Measurements from ENCODE around the gene GLRX5.

GLRX5 gene

GRCh38 chr14:95531969-95532368 is 2.9 kb upstream of the GLRX5 start:
- ChIA-PET CTCF (no interaction called here), POLR2A (interaction anchor here (0.8 kb wide), 1 partner anchor 9 kb away, joined by 3 read pairs; no protein-coding TSS in a partner anchor)
- DNase-seq (ENCODE audit: extremely low spot score), result no peak
- TF ChIP-seq SUZ12 (IDR thresholded peaks at IDR 0.05) (no peak), SP1 (IDR thresholded peaks at IDR 0.05) (no peak), CTBP1 (IDR thresholded peaks at IDR 0.05; ENCODE audit: borderline replicate concordance) (no peak)

GRCh38 chr14:95533391-95533821 is 1.4 kb upstream of the GLRX5 start:
- DNase-seq (ENCODE audit: extremely low spot score), result no peak
- POLR2A ChIA-PET, result interaction anchor here (0.7 to 3.1 kb wide), 5 partner anchors 9 to 88 kb away, joined by 3 to 15 read pairs (median 7); partner anchors contain the start of gene SYNE3
- peak; percentile 60; the same call in 1 of the 2 replicates for TF ChIP-seq L3MBTL2 (conservative IDR thresholded peaks at IDR 0.05)
- TF ChIP-seq BHLHE40 (IDR thresholded peaks at IDR 0.05; ENCODE audit: borderline replicate concordance), result no peak
- CTCF ChIA-PET, result interaction anchor here (0.6 kb wide), 2 partner anchors 28 to 81 kb away, joined by 3 read pairs; no protein-coding TSS in a partner anchor

GRCh38 chr14:95533822-95534221 is 1.0 kb upstream of the GLRX5 start:
- no peak for DNase-seq (ENCODE audit: extremely low spot score)
- ChIA-PET POLR2A (interaction anchor here (0.7 to 3.1 kb wide), 7 partner anchors 8 to 88 kb away, joined by 3 to 15 read pairs (median 7); partner anchors contain the start of gene SYNE3), CTCF (interaction anchor here (0.6 kb wide), 1 partner anchor 81 kb away, joined by 3 read pairs; no protein-coding TSS in a partner anchor)
- TF ChIP-seq FOXM1 (IDR thresholded peaks at IDR 0.05; ENCODE audit: borderline replicate concordance) (no peak), ARNT (IDR thresholded peaks at IDR 0.05) (no peak)

- ChIA-PET CTCF (interaction anchor here (0.6 kb wide), 1 partner anchor 29 kb away, joined by 3 read pairs; no protein-coding TSS in a partner anchor), POLR2A (interaction anchor here (0.6 to 3.1 kb wide), 5 partner anchors 10 to 486 kb away, joined by 3 to 15 read pairs (median 7); partner anchors contain the start of gene SYNE3)
- TF ChIP-seq L3MBTL2 (conservative IDR thresholded peaks at IDR 0.05) (no peak), FOXK2 (IDR thresholded peaks at IDR 0.05) (no peak), SP1 (IDR thresholded peaks at IDR 0.05) (no peak), TARDBP (IDR thresholded peaks at IDR 0.05) (no peak), ZNF384 (IDR thresholded peaks at IDR 0.05) (no peak), FOXA1 (IDR thresholded peaks at IDR 0.05) (no peak), BHLHE40 (IDR thresholded peaks at IDR 0.05; ENCODE audit: borderline replicate concordance) (no peak), ARNT (IDR thresholded peaks at IDR 0.05) (no peak), HDGF (IDR thresholded peaks at IDR 0.05; ENCODE audit: borderline replicate concordance) (no peak)
- DNase-seq (ENCODE audit: extremely low spot score), result no peak
Observed at GRCh38 chr14:95535226-95536021, 574 bp downstream of the GLRX5 start.

- DNase-seq (ENCODE audit: extremely low spot score), result no peak
- ChIA-PET CTCF (no interaction called here), POLR2A (interaction anchor here (0.6 to 3.1 kb wide), 4 partner anchors 11 to 487 kb away, joined by 3 to 15 read pairs (median 3); partner anchors contain the start of gene SYNE3)
- TF ChIP-seq BHLHE40 (IDR thresholded peaks at IDR 0.05; ENCODE audit: borderline replicate concordance), result no peak
- TF ChIP-seq FOXK2 (IDR thresholded peaks at IDR 0.05), result no peak
Observed at GRCh38 chr14:95536036-95536593, 1.3 kb downstream of the GLRX5 start.

GRCh38 chr14:95536671-95537070 is 1.8 kb downstream of the GLRX5 start:
- CTCF ChIA-PET, result interaction anchor here (0.8 to 0.9 kb wide), 2 partner anchors 9 to 23 kb away, joined by 3 read pairs; no protein-coding TSS in a partner anchor
- TF ChIP-seq L3MBTL2 (conservative IDR thresholded peaks at IDR 0.05) (no peak), ARNT (IDR thresholded peaks at IDR 0.05) (no peak), ZNF384 (IDR thresholded peaks at IDR 0.05) (no peak), NFRKB (IDR thresholded peaks at IDR 0.05) (no peak), FOXK2 (IDR thresholded peaks at IDR 0.05) (no peak), ELF4 (IDR thresholded peaks at IDR 0.05) (no peak), FOXA1 (IDR thresholded peaks at IDR 0.05) (no peak), PKNOX1 (IDR thresholded peaks at IDR 0.05) (no peak)
- no peak for DNase-seq (ENCODE audit: extremely low spot score)
- POLR2A ChIA-PET, result interaction anchor here (0.8 to 1.4 kb wide), 2 partner anchors 9 to 10 kb away, joined by 3 to 4 read pairs; no protein-coding TSS in a partner anchor

GRCh38 chr14:95537298-95538089 is 2.6 kb downstream of the GLRX5 start:
- DNase-seq (ENCODE audit: extremely low spot score), result no peak
- CTCF ChIA-PET, result interaction anchor here (0.8 to 0.9 kb wide), 2 partner anchors 8 to 22 kb away, joined by 3 read pairs; no protein-coding TSS in a partner anchor
- TF ChIP-seq TARDBP (IDR thresholded peaks at IDR 0.05) (no peak), CTBP1 (IDR thresholded peaks at IDR 0.05; ENCODE audit: borderline replicate concordance) (no peak), PKNOX1 (IDR thresholded peaks at IDR 0.05) (no peak), FOXK2 (IDR thresholded peaks at IDR 0.05) (no peak), BHLHE40 (IDR thresholded peaks at IDR 0.05; ENCODE audit: borderline replicate concordance) (no peak), HDGF (IDR thresholded peaks at IDR 0.05; ENCODE audit: borderline replicate concordance) (no peak), LEF1 (IDR thresholded peaks at IDR 0.05; ENCODE audit: borderline replicate concordance) (no peak), NFRKB (IDR thresholded peaks at IDR 0.05) (no peak), ARNT (IDR thresholded peaks at IDR 0.05) (no peak), L3MBTL2 (conservative IDR thresholded peaks at IDR 0.05) (no peak), SUZ12 (IDR thresholded peaks at IDR 0.05) (no peak), FOXA1 (IDR thresholded peaks at IDR 0.05) (no peak)
- POLR2A ChIA-PET, result interaction anchor here (0.8 to 1.4 kb wide), 2 partner anchors 8 to 10 kb away, joined by 3 to 4 read pairs; no protein-coding TSS in a partner anchor
